Anterior cingulate cortex (tissue), 58 donors: ENCODE results near the gene FZD10.

Source experiments
- DNase-seq, 58 donors: peaks; one replicate each; lab custom pipeline; 2025; lab: John Stamatoyannopoulos, UW

The FZD10 gene

DNA sequence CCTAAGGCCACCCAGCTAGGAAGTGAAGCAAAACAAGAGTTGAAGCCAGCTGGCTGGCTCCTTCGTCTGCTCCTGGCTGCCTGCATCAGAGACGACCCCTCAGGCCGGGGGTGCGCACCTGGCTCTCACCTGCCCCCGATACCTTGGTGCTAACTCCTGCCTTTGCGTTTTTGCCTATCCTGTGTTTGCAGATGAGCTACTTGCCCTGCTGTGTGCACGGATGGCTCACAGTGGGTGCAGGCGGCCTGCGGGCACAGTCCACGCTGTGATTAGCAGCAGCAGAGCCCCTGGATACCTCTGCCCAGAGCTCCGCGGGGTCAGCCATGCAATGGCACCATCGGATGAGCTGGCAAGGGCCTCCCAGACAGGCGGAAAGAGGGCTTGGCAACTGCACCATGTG lies 31.2 kb upstream of the FZD10 start:
- no peak for DNase-seq

- no peak for DNase-seq
Measured at GRCh38 chr12:130131801-130132200, 30.5 kb upstream of the FZD10 start.

- DNase-seq, result no peak
Measured at GRCh38 chr12:130132831-130133511, 29.3 kb upstream of the FZD10 start.

GRCh38 chr12:130133851-130134562 lies 28.3 kb upstream of the FZD10 start:
- no peak for DNase-seq

DNA sequence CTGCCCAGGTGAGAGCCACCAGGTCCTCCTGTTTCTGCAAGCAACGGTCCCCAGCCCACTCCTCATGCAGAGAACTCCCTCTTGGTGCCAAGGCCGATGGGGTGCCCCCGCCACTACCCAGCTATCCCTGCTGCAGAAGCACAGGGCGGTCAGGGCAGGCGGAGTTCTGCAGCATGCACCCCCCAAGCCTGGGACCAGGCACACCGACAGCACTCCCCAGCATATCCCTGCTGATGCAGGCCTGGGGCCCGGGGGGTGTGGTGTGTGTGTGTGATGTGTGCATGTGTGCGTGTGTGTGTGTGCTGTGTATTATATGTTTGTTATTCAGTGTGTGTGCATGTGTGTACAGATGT lies 27.7 kb upstream of the FZD10 start:
- DNase-seq, result no peak

DNA sequence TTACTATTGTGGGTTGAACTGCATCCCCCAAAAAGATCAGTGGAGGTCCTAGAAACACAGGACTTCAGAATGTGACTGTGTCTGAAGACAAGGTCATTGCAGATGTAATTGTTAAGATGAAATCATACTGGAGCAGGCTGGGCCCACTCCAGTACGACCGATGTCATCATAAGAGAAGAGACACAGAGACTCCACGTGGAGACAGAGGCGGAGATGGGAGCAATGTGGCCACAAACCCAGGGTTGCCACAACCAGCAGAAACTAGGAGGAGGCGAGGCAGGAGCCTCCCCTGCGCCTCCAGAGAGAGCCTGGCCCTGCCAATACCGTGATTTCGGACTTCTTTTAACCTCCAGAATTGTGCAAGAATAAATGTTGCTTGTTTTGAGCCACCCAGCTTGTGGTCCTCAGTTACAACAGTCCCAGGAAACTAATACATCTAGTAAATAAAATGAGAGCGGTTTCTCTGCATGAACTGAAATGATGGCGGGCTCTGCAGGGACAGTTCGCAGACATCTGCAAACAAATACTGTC lies 25.7 kb upstream of the FZD10 start:
- no peak for DNase-seq

DNA sequence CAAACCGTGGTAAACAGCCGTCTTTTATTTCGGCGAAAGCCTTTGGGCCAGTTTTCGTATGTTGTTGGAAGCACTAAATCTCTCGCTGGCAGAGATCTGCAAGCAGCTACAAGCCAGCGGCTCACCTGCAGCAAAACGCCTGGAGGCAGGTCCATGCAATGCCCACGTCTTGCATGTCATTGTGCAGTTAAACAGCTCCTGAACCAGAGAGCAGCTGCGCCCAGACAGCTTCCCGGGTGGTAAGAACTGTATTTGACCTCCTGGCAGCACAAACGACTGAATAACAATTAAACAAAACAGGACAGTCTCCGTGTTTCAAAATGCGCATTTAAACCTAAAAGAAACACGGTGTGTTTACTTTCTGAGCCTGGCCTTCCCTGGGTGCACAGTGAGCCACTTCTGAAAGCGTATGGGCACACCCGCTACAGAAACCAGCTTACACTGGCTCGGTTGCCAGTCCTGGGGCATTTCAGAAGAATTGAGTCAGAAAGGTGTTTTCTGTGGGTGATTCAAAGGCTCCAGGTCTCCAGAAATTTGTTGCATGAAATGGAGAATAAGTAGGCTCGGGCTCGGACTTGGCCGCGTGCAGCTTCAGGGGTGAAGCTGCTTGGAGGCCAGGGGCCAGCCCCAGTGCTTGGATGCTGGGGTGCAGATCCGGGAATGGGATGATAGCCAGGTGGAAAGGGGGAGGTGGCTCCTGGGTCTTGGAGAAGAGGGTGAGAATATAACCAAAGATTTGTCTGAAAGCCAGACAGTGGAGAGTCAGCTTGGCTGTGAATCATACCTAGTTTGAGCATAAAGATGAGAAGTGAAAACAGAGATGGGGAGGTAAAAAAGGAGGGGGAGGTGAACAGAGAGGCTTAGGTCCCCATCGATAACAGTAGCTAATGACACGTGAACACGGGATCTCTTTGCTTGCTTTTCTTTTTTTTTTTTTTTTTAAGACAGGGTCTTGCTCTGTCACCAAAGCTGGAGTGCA lies 24.9 kb upstream of the FZD10 start:
- no peak for DNase-seq

- DNase-seq, result no peak
Measured at GRCh38 chr12:130138478-130138877, 23.8 kb upstream of the FZD10 start.

DNA sequence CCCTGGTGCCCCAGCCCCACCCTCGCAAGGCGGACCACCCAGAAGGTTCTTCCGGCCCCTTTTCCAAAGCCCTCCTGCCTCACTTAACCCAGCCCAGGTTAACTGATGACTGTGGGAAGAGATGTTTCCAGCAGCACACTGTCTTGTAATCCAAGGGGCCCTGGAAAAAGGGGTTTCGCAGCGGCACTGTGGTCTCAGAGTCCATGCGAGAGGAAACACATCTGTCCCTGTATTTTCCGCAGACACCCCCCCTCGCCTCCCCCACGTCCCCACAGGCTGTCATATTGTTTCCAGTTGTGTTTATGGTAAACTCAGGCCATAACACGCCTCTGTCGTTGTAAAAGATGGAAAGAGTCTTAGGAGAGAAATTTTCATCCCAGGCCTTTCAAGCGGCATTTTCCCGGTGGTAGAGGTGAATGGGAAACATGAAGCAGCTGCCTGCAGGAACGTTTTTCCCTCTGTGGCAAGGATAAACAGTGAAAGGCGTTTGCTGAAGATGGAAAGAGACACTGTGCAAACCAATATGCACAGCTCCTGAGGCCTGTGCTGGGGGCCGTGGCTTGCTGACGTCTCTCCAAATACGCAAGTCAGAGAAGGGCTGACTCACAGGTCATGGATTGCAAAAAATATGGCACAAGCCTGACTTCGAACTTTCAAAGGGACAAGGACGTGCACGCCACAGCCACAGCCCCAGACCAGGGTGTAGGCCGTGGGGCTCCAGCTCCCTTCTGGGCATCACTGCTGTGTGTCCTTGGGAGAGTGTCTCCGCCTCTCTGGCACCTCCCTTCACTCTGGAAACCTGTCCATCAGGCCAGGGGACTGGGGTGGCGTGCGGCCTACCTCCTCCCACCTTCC lies 22.5 kb upstream of the FZD10 start:
- DNase-seq, result no peak

DNA sequence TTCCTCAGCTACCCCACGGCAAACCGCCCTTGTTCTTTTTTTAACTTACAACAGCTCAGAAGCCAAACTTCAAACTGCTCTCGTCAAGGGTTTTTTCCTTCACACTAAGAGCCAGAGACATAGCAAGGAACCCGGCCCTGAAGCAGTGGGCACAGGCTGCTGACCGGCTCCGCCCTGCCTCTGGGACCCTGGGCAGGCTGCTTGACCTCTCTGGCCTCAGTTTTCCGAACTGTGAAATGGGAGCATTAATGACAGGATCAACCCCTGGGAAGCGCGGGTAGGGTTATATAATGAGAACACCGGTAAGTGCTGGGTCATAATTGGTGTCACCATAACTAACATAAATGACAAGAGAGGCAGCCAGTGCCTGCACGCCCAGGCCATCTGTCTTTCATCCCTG lies 21.2 kb upstream of the FZD10 start:
- no peak for DNase-seq

- no peak for DNase-seq
Measured at GRCh38 chr12:130141901-130142683, 20.2 kb upstream of the FZD10 start.

DNA sequence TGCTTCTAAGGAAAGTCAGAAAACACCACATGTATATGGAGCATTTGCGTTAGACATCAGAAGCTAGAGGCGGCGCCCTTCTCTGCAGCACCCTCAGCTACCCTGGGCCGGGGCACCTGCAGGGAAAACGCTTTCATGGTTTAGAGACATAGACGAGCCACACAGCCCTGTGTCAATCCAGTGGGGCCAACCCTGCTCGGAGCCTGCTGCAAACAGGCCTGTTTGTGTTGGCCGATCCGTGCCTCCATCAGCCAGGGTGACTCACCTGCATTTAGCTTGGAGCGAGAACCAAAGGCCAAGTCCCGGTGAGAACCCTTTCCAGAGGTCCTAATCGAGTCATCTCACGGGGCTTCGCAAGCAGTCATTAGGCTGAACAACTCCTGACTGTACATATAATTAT lies 19.5 kb upstream of the FZD10 start:
- DNase-seq, result no peak

DNA sequence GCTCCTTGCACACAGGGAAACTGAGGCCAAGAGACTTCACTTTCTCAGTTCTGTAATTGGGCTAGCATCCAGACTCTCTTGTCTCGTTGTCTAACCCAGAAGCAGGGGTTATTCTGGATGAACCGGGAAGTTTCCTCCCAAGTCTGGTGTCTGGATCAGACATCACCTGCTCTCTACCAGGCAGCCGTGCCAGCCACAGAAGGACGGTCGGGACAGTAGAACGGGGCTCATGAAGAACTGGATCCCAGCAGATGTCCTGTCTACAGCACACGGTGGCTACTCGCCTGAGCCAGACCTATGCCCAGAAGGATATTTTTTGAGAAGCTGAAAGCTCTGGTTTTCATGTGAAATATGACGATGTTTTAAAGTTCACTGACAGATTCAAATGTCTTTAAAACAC lies 19.1 kb upstream of the FZD10 start:
- DNase-seq, result no peak

GRCh38 chr12:130144256-130144655 lies 18.0 kb upstream of the FZD10 start:
- DNase-seq, result no peak

- no peak for DNase-seq
Measured at GRCh38 chr12:130145731-130146130, 16.5 kb upstream of the FZD10 start.

GRCh38 chr12:130146176-130146931 lies 15.9 kb upstream of the FZD10 start:
- no peak for DNase-seq

DNA sequence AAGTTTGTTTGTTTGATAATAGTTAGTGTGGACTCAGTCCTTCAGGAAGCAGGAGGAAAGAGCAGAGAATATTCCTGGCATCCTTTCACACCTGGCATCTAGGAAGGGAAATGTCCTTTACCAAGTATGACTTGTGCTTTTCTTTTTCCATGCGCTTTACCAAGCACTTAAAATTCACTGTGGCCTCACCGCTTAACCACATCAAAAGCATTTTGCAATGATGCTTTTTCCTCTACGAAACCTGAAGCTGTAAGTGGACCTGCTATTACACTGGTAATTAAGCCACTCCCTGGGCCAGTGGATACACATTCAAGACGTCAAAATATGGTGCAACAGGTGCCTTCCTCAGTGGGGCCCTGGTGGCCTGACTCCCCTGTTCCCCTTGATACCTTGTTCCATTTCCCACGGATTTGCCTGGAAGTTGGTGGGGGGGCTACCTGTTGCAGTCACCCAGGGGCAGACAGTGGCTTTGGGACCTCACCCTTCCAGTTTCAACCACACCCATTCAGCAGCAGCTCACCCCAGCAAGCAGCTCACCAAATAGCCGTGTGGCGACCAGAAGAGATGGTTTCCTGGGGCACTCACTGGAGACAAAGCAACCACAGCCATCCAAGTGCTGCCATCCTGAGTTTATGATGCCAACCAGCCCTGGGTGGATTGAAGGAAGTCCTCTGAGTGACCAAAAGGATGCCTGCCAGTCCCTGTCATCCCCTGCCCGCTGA lies 14.2 kb upstream of the FZD10 start:
- DNase-seq, result no peak

DNA sequence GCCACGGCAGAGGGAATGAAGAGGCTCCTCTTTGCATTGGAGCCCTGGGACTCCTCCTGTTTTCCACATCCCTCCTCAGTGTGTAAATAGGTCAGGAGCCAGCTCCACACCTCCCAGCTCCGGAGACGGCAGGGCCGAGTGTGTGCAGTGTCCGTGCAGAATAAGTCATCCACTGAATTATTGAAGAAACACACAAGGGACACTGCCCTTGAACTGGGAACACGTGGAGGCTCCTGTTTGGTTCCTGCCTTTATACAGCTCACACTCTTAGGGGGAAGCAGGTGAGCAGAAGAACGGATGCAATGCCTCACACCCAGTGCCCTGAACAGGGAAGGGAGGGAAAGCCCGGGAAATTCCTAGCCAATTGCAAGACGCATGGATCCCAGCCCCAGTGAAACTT lies 10.4 kb upstream of the FZD10 start:
- no peak for DNase-seq
